H1 (cell line): ENCODE data around the gene SMIM29. TPM values are rescaled to one million over a fixed set of nuclear protein-coding genes. Genes with fewer than 3 reads are reported as not detected.

ENCODE experiments used
- RNF2 ChIP-seq: fragments of 200-900, 300-1000 bp; sonication (generic); IDR thresholded peaks from 2 replicates; pipeline ENCODE4 v1.7.1; 2016; ENCODE audit warnings: borderline replicate concordance, low read depth, mild to moderate bottlenecking, antibody characterized with exemption, low read length; ENCODE audit not compliant: poor library complexity, severe bottlenecking; ENCODE audit errors: missing control alignments
- YY1 ChIP-seq: IDR thresholded peaks from 2 replicates; pipeline ENCODE4 v1.6.1; 2011; ENCODE audit warnings: low read depth, mild to moderate bottlenecking, low read length
- polyA plus RNA-seq, 7 experiments: library from polyadenylated mRNA; depleted of rRNA in 3 of 7; stranded (reverse) in 5 of 7; unstranded in 2 of 7; fragments of >200 nt in 5 of 7; fragments of 200-250 nt in 2 of 7; gene quantifications; 1 replicate in 5 of 7; 2 replicates in 1 of 7; 4 replicates in 1 of 7; pipeline versions ENCODE4 v1.2.1 to v1.2.3, GENCODE V29; 2011 to 2013; ENCODE audit warnings: missing spikeins in 2 of 7, mixed read lengths in 2 of 7
- total RNA-seq: library from RNA; stranded (reverse); fragmentation: NEBNext Ultra II Directional; extraction: Animal tissue kit (Norgen Biotek cat#: 25700); gene quantifications from 2 replicates; pipeline ENCODE4 v1.2.1, GENCODE V29; 2021
- TF ChIP-seq, protein P1 (sequence below): fragments of 300-600 bp; sonication (generic); IDR thresholded peaks from 2 replicates; pipeline ENCODE4 v1.7.1; 2012; ENCODE audit warnings: low read length, moderate library complexity, mild to moderate bottlenecking, inconsistent platforms; ENCODE audit not compliant: insufficient replicate concordance
- TF ChIP-seq, protein P2 (sequence below): IDR thresholded peaks from 2 replicates; pipeline ENCODE4 v1.6.1; 2012; ENCODE audit warnings: low read length, inconsistent platforms
- TF ChIP-seq, protein P3 (sequence below), 3 experiments: IDR thresholded peaks; 1 replicate in 2 of 3; 2 replicates in 1 of 3; pipeline versions ENCODE4 v1.5.1 to v1.6.1; 2011; ENCODE audit warnings: low read length in 3 of 3, mild to moderate bottlenecking in 3 of 3, inconsistent platforms in 2 of 3, low read depth in 1 of 3, moderate library complexity in 1 of 3; ENCODE audit not compliant: insufficient read depth in 1 of 3; ENCODE audit errors: control extremely low read depth in 1 of 3

Gene SMIM29
- total and polyA plus RNA-seq, 2 of the 8 experiments (the other 6 are each of a cell fraction or from before 2014, with no cell fraction given) = 7.0 to 22.4 TPM

DNA sequence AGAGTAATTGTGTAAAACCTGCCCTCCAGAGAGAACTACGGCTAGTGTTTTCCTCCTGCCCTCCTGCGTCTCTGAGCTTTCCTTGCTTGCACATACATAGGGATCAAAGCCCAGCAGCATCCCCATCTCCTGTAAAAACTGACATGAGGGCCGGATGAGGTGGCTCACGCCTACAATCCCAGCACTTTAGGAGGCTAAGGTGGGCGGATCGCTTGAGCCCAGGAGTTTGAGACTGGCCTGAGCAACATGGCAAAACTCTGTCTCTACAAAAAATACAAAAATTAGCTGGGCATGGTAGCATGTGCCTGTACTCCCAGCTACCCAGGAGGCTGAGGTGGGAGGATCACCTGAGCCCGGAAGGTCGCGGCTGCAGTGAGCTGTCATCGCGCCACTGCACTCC, 40.3 kb upstream of the SMIM29 start (continued):
- TF ChIP-seq, protein P1, sequence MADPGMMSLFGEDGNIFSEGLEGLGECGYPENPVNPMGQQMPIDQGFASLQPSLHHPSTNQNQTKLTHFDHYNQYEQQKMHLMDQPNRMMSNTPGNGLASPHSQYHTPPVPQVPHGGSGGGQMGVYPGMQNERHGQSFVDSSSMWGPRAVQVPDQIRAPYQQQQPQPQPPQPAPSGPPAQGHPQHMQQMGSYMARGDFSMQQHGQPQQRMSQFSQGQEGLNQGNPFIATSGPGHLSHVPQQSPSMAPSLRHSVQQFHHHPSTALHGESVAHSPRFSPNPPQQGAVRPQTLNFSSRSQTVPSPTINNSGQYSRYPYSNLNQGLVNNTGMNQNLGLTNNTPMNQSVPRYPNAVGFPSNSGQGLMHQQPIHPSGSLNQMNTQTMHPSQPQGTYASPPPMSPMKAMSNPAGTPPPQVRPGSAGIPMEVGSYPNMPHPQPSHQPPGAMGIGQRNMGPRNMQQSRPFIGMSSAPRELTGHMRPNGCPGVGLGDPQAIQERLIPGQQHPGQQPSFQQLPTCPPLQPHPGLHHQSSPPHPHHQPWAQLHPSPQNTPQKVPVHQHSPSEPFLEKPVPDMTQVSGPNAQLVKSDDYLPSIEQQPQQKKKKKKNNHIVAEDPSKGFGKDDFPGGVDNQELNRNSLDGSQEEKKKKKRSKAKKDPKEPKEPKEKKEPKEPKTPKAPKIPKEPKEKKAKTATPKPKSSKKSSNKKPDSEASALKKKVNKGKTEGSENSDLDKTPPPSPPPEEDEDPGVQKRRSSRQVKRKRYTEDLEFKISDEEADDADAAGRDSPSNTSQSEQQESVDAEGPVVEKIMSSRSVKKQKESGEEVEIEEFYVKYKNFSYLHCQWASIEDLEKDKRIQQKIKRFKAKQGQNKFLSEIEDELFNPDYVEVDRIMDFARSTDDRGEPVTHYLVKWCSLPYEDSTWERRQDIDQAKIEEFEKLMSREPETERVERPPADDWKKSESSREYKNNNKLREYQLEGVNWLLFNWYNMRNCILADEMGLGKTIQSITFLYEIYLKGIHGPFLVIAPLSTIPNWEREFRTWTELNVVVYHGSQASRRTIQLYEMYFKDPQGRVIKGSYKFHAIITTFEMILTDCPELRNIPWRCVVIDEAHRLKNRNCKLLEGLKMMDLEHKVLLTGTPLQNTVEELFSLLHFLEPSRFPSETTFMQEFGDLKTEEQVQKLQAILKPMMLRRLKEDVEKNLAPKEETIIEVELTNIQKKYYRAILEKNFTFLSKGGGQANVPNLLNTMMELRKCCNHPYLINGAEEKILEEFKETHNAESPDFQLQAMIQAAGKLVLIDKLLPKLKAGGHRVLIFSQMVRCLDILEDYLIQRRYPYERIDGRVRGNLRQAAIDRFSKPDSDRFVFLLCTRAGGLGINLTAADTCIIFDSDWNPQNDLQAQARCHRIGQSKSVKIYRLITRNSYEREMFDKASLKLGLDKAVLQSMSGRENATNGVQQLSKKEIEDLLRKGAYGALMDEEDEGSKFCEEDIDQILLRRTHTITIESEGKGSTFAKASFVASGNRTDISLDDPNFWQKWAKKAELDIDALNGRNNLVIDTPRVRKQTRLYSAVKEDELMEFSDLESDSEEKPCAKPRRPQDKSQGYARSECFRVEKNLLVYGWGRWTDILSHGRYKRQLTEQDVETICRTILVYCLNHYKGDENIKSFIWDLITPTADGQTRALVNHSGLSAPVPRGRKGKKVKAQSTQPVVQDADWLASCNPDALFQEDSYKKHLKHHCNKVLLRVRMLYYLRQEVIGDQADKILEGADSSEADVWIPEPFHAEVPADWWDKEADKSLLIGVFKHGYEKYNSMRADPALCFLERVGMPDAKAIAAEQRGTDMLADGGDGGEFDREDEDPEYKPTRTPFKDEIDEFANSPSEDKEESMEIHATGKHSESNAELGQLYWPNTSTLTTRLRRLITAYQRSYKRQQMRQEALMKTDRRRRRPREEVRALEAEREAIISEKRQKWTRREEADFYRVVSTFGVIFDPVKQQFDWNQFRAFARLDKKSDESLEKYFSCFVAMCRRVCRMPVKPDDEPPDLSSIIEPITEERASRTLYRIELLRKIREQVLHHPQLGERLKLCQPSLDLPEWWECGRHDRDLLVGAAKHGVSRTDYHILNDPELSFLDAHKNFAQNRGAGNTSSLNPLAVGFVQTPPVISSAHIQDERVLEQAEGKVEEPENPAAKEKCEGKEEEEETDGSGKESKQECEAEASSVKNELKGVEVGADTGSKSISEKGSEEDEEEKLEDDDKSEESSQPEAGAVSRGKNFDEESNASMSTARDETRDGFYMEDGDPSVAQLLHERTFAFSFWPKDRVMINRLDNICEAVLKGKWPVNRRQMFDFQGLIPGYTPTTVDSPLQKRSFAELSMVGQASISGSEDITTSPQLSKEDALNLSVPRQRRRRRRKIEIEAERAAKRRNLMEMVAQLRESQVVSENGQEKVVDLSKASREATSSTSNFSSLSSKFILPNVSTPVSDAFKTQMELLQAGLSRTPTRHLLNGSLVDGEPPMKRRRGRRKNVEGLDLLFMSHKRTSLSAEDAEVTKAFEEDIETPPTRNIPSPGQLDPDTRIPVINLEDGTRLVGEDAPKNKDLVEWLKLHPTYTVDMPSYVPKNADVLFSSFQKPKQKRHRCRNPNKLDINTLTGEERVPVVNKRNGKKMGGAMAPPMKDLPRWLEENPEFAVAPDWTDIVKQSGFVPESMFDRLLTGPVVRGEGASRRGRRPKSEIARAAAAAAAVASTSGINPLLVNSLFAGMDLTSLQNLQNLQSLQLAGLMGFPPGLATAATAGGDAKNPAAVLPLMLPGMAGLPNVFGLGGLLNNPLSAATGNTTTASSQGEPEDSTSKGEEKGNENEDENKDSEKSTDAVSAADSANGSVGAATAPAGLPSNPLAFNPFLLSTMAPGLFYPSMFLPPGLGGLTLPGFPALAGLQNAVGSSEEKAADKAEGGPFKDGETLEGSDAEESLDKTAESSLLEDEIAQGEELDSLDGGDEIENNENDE = no peak
- TF ChIP-seq, protein P2, sequence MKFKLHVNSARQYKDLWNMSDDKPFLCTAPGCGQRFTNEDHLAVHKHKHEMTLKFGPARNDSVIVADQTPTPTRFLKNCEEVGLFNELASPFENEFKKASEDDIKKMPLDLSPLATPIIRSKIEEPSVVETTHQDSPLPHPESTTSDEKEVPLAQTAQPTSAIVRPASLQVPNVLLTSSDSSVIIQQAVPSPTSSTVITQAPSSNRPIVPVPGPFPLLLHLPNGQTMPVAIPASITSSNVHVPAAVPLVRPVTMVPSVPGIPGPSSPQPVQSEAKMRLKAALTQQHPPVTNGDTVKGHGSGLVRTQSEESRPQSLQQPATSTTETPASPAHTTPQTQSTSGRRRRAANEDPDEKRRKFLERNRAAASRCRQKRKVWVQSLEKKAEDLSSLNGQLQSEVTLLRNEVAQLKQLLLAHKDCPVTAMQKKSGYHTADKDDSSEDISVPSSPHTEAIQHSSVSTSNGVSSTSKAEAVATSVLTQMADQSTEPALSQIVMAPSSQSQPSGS = no peak
- TF ChIP-seq RNF2 = no peak
- TF ChIP-seq, protein P3, sequence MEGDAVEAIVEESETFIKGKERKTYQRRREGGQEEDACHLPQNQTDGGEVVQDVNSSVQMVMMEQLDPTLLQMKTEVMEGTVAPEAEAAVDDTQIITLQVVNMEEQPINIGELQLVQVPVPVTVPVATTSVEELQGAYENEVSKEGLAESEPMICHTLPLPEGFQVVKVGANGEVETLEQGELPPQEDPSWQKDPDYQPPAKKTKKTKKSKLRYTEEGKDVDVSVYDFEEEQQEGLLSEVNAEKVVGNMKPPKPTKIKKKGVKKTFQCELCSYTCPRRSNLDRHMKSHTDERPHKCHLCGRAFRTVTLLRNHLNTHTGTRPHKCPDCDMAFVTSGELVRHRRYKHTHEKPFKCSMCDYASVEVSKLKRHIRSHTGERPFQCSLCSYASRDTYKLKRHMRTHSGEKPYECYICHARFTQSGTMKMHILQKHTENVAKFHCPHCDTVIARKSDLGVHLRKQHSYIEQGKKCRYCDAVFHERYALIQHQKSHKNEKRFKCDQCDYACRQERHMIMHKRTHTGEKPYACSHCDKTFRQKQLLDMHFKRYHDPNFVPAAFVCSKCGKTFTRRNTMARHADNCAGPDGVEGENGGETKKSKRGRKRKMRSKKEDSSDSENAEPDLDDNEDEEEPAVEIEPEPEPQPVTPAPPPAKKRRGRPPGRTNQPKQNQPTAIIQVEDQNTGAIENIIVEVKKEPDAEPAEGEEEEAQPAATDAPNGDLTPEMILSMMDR (IDR thresholded peaks at IDR 0.05; ENCODE audit: control extremely low read depth in 1 of 3, insufficient read depth in 1 of 3, low read depth in 1 of 3, low read length in 3 of 3) = no peak
- no peak for TF ChIP-seq YY1
